Stimulated activated CD4-positive, alpha-beta T cell treated with anti-CD3 and anti-CD28 coated beads, Interleukin-4, amount 100 ng/mL, for 24 hours (primary cell): ENCODE measurements around the gene MMS19.
"Not testable (repeated sequence)": the region's sequence is repeated elsewhere in the genome, so short reads cannot be mapped to it uniquely, and the experiment has no call there.

ENCODE experiments used
- DNase-seq: peaks from one replicate; pipeline ENCODE4 v3.0.0-alpha.2; 2020

Gene MMS19

GRCh38 chr10:97423757-97424098 lies 74.5 kb downstream of the MMS19 start:
- not testable (repeated sequence) for DNase-seq

GRCh38 chr10:97416565-97416964 lies 81.7 kb downstream of the MMS19 start:
- DNase-seq = no peak

- peak; percentile 82 for DNase-seq
These were observed 85.3 kb downstream of the MMS19 start for GRCh38 chr10:97412891-97413304.

- no peak for DNase-seq
These were observed 86.8 kb downstream of the MMS19 start for GRCh38 chr10:97411406-97411805.

GRCh38 chr10:97408496-97408992 lies 89.7 kb downstream of the MMS19 start:
- no peak for DNase-seq
